Renal cortex interstitium (tissue), 11 donors: ENCODE data around the gene CACNB1. TPM values are rescaled to one million over a fixed set of nuclear protein-coding genes. Genes with fewer than 3 reads are reported as not detected.

ENCODE experiments used
- DNase-seq, 11 donors: peaks; one replicate each; pipeline ENCODE4 v3.0.0-alpha.2; 2013; ENCODE audit warnings: low read depth in 9 of 11, low spot score in 4 of 11; ENCODE audit errors: extremely low read depth in 1 of 11
- polyA plus RNA-seq, 3 donors: library from polyadenylated mRNA; unstranded; fragments of 120-200 nt; gene quantifications; one replicate each; pipeline ENCODE4 v1.2.1, GENCODE V29; 2013; ENCODE audit not compliant: insufficient read length in 3 of 3

Gene CACNB1
- polyA plus RNA-seq, 3 donors, result 8.8 to 13.3 (median 9.6) TPM

- DNase-seq, result no peak
These were observed 12.6 kb upstream of the CACNB1 start for GRCh38 chr17:39210093-39210434.

GRCh38 chr17:39209317-39210092, 12.0 kb upstream of the CACNB1 start:
- no peak for DNase-seq

DNA sequence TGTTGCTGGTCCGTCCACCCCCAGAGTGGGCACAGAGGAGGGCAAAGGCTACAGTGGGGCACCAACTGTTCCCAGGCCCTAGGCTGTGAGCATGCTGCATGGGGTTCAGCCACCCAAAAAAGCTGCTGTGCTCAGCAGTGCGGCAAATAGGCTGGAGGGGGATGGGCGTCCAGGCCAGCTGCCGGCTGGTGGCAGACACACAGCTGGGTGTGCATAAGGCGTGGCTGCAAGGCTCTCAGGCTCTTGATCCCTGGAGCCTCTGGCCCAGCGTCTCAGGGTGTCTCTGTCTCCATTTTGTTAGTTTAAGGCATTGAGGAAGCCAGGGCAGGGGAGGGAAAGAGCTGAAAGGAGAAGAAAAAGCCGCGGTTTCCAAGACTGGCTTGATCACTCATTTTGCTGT, 11.4 kb upstream of the CACNB1 start:
- no peak for DNase-seq

- no peak for DNase-seq
These were observed 10.7 kb upstream of the CACNB1 start for GRCh38 chr17:39208136-39208535.

DNA sequence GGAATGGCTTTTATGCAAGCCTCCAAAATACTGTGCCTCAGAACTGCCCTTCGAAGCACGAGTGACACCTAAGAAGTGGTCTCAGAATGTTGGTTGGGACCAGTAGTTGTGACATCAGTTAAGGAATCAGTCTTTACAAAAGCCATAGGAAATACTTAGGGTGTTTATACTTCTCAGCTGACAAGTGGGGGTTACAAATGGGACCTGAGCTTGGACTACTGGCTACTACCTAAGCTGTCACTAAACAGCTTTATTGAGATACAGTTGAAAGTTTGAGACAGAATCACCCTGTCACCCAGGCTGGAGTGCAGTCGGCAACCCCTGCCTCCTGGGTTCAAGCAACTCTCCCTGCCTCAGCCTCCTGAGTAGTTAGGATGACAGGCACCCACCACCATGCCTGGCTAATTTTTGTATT, 7.7 kb upstream of the CACNB1 start:
- no peak for DNase-seq

- DNase-seq, result no peak
These were observed 6.8 kb upstream of the CACNB1 start for GRCh38 chr17:39204245-39204644.

DNA sequence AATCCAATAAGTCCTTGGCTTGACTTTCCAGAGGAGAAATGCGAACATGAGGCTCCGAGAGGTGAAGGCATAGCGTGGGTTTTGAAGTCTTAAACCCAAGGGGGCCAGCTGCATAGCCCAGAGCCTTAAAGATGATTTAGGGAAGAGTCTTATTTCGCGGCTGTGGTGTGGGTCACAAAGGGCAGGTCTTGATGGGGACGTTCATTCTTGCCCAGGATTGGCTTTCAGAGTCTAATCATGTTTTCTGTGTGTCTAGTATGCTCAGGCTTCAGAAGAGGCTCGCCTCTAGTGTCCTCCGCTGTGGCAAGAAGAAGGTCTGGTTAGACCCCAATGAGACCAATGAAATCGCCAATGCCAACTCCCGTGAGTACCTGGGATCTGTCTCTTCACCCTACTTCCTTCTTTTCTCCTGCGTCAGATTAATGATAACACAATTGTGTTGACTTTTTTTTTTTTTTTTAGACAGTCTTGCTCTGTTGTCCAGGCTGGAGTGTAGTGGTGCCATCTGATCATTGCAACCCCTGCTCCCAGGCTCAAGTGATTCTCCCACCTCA, 3.6 kb upstream of the CACNB1 start:
- DNase-seq, result no peak

- DNase-seq, result peak in 3 of 11 donors; percentile 72 to 94 (median 92)
These were observed 2.8 kb upstream of the CACNB1 start, which contains the start of gene RPL19 for GRCh38 chr17:39200070-39200879. RPL19 (plus strand) TSS chr17:39200283; CDS start chr17:39200345, 62 bp downstream.

DNA sequence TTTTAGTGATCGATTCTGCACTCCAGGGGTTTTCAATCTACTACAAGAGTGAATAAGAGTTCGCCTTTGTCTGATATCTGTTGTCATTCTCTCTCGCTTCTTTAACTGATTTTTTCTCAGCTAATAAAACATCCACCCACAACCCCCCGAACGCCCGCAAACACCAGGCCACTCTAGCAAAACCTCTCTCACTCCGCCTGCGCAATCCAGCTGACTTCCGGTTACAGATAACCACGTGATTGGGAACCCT, 2.3 kb upstream of the CACNB1 start:
- DNase-seq, result peak in 9 of 11 donors; percentile 82 to 93 (median 90)

GRCh38 chr17:39198186-39198566, 707 bp upstream of the CACNB1 start:
- DNase-seq, result no peak

DNA sequence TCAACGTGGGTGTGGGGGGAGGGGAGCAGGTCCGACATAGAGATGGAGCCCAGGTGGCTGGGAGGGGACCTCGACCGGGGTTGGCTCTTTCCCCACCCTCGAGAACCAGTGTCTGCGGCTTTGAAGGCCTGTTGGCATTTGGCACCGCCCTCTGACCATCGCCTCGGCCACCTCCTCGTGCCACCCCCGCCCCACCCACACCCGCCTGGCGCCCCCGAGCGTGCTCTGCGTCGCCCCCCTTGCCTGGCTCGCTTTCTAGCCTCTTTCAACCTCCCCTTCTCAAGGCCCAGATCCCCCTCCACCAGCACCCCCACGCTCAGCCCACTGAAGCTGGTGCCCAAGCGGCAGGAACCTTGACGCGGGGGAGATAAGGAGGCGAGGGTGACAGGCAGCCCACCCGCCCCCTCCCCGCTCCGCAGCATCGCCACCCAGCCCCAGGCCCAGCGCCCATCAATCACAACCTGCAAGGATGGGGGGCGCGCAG, 619 bp downstream of the CACNB1 start:
- no peak for DNase-seq

DNA sequence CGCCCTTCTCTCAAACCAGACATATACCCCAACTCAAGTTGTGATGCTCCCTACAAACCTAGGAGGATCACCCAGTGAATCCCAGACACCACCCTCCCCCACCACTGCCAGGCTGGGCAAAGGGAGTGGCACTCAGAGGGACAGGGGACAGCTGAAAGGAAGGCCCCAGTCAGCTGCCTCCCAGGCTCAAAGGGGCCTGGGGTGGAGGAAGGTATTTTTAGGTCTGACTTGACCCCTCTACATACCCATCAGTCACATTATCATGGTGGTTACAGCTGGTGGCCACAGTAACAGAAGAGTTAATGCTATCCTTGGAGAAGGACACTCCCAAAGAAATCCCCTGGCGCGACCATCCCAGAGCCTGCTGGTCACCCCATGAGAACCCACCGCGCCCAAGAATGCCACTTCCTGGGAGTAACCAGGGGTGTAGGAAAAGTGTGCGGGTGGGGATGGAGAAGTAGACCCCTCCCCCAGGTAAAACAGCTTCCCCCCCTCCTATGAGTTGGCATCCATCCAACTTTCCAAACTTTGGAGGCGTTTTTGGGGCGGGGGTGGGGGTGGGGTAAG, 1.1 kb downstream of the CACNB1 start:
- DNase-seq, result no peak

GRCh38 chr17:39195568-39196160, 1.8 kb downstream of the CACNB1 start:
- no peak for DNase-seq

GRCh38 chr17:39194985-39195524, 2.4 kb downstream of the CACNB1 start:
- no peak for DNase-seq

- peak in 3 of 11 donors; percentile 56 to 72 (median 56) for DNase-seq
These were observed 3.1 kb downstream of the CACNB1 start for GRCh38 chr17:39194089-39194984.

- DNase-seq, result no peak
These were observed 4.1 kb downstream of the CACNB1 start for GRCh38 chr17:39193346-39193745.

DNA sequence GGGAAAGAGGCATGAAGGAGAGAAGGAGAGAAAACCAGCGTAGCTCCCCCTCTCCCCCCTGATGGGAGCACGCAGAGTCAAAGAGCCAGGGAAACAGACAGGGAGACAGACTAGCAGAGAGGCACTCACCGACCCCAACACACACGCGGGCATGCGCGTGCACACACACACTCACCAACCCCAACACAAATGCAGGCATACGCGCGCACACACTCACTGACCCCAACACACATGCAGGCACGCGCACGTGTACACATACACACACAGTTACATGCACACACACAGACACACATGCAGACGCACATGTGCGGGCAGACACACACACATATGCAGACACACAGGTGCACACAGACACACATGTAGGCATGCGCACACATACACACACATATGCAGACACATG, 4.6 kb downstream of the CACNB1 start:
- no peak for DNase-seq

DNA sequence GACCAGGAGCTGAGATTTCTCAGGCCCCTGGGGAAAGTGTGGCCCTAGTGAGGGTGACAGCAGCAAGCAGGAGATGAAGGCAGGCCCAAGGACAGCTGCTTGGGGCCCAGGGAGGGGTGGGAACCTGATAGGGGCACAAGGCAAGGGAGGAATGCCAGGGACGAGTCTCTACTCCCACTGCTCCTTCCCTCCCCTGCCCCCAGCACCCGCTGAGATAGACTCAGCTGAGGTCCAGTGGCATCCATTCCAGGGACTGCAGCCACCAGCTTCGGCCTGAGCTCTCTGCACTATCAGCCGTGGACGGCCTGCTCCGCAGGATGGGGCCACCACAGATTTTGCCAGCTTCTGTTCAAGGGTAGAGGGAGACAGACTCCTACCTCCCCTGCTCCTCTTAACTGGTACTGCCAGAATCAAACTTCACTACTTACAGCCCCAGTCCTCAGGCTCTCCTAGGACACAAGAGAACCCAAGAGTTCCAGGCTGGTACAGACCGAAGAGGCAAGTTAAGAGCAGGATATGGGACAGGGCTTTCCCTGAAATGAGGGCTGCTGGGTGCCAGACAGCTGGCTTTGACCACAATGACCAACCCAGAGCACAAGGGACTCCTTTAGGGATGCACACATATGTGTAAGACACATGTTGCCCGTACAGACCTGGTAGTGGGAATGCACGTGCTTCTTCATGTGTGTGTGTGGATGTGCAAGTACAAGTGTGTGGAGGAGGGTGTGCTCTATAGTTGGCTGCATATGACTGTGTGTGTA, 5.5 kb downstream of the CACNB1 start:
- DNase-seq, result no peak
